OCI-LY3 (cell line): Measurements from ENCODE around the gene SMC3.

ENCODE experiments used
- H2AFZ ChIP-seq: fragments of 200-600, 300-600 bp; shearing (Covaris generic); 2 replicates; pipeline ENCODE4 v1.6.0; 2014; ENCODE audit warnings: antibody characterized with exemption, low read depth, low read length
- H3K27ac ChIP-seq: fragments of 200-600, 300-600 bp; sonication (generic); 2 replicates; pipeline ENCODE4 v1.5.1; 2014; ENCODE audit warnings: mild to moderate bottlenecking, low read length, moderate library complexity, mixed read lengths
- H3K27me3 ChIP-seq: fragments of 200-600, 300-600 bp; sonication (generic); 2 replicates; pipeline ENCODE4 v1.6.1; 2014; ENCODE audit warnings: low read depth, low read length, mixed read lengths
- H3K36me3 ChIP-seq: fragments of 200-600, 300-600 bp; sonication (generic); replicated peaks from 2 replicates; pipeline ENCODE3; 2014; ENCODE audit warnings: low read depth, low read length, mixed read lengths
- H3K4me1 ChIP-seq: fragments of 300-600, 200-600 bp; sonication (generic); 2 replicates; pipeline ENCODE4 v1.6.1; 2014; ENCODE audit warnings: low read length, mixed read lengths
- H3K4me2 ChIP-seq: fragments of 200-600, 300-600 bp; sonication (generic); 2 replicates; pipeline ENCODE4 v1.6.1; 2014; ENCODE audit warnings: low read length, mixed read lengths
- H3K4me3 ChIP-seq: fragments of 300-600, 200-600 bp; sonication (generic); 2 replicates; pipeline ENCODE4 v1.5.1; 2014; ENCODE audit warnings: antibody characterized with exemption, mild to moderate bottlenecking, low read length, moderate library complexity
- H3K79me2 ChIP-seq: fragments of 300-600, 200-600 bp; shearing (Covaris generic); 2 replicates; pipeline ENCODE4 v1.6.1; 2014; ENCODE audit warnings: mild to moderate bottlenecking, low read length, mixed read lengths
- H3K9ac ChIP-seq: fragments of 300-600, 200-600 bp; shearing (Covaris generic); 2 replicates; pipeline ENCODE4 v1.6.0; 2014; ENCODE audit warnings: mild to moderate bottlenecking, low read length, moderate library complexity
- H3K9me3 ChIP-seq: fragments of 200-600, 300-600 bp; shearing (Covaris generic); 2 replicates; pipeline ENCODE4 v1.6.1; 2014; ENCODE audit warnings: low read length, mixed read lengths; ENCODE audit not compliant: insufficient read depth
- H4K20me1 ChIP-seq: fragments of 200-600, 300-600 bp; sonication (generic); 2 replicates; pipeline ENCODE4 v1.6.1; 2016; ENCODE audit warnings: low read length, mixed read lengths; ENCODE audit not compliant: insufficient read depth
- CTCF ChIP-seq: fragments of 200-600, 300-600 bp; sonication (generic); IDR thresholded peaks from 2 replicates; pipeline ENCODE4 v1.5.1; 2014; ENCODE audit warnings: antibody characterized with exemption, low read length, low read depth
- EZH2phosphoT487 ChIP-seq: fragments of 200-600 bp; shearing (Covaris generic); IDR thresholded peaks from 2 replicates; pipeline ENCODE4 v1.6.1; 2018; ENCODE audit warnings: antibody characterized with exemption, mixed run types, low read depth

Gene SMC3

GRCh38 chr10:110548002-110548401, 19.5 kb upstream of the SMC3 start:
- no peak overlapping the region for H2AFZ ChIP-seq
- H3K4me3 ChIP-seq: no peak overlapping the region
- no peak overlapping the region for H3K4me2 ChIP-seq
- H3K27me3 ChIP-seq: peaks cover 33% of the 10 kb centered on the region
- TF ChIP-seq CTCF (no peak), EZH2phosphoT487 (no peak)
- H3K9me3 ChIP-seq: no peaks in the 10 kb centered on the region
- no peaks in the 10 kb centered on the region for H3K36me3 ChIP-seq
- H3K4me1 ChIP-seq: peaks cover 17% of the 10 kb centered on the region
- H3K79me2 ChIP-seq: no peaks in the 10 kb centered on the region
- no peaks in the 10 kb centered on the region for H4K20me1 ChIP-seq
- no peak overlapping the region for H3K9ac ChIP-seq
- no peak overlapping the region for H3K27ac ChIP-seq

GRCh38 chr10:110549211-110549610, 18.3 kb upstream of the SMC3 start:
- Histone ChIP-seq H3K4me1 (peaks cover 13% of the 10 kb centered on the region), H3K9ac (no peak overlapping the region), H3K4me3 (no peak overlapping the region), H3K4me2 (no peak overlapping the region), H3K79me2 (no peaks in the 10 kb centered on the region), H3K9me3 (no peaks in the 10 kb centered on the region), H3K27ac (no peak overlapping the region), H3K27me3 (peaks cover 33% of the 10 kb centered on the region), H3K36me3 (no peaks in the 10 kb centered on the region), H4K20me1 (no peaks in the 10 kb centered on the region), H2AFZ (no peak overlapping the region)
- TF ChIP-seq EZH2phosphoT487 (no peak), CTCF (no peak)

- TF ChIP-seq EZH2phosphoT487: no peak
- Histone ChIP-seq H3K9me3 (no peaks in the 10 kb centered on the region), H3K36me3 (no peaks in the 10 kb centered on the region), H3K4me2 (no peak overlapping the region), H2AFZ (no peak overlapping the region), H3K79me2 (no peaks in the 10 kb centered on the region), H3K27ac (no peak overlapping the region), H3K4me3 (no peak overlapping the region), H3K27me3 (peaks cover 25% of the 10 kb centered on the region), H4K20me1 (no peaks in the 10 kb centered on the region), H3K9ac (no peak overlapping the region), H3K4me1 (no peaks in the 10 kb centered on the region)
Measured at GRCh38 chr10:110553905-110554304, 13.6 kb upstream of the SMC3 start.

GRCh38 chr10:110556296-110556695, 11.2 kb upstream of the SMC3 start:
- TF ChIP-seq EZH2phosphoT487 (no peak), CTCF (no peak)
- H3K27me3 ChIP-seq: peaks cover 11% of the 10 kb centered on the region
- H3K79me2 ChIP-seq: no peaks in the 10 kb centered on the region
- H3K4me2 ChIP-seq: no peak overlapping the region
- no peak overlapping the region for H3K9ac ChIP-seq
- no peak overlapping the region for H3K27ac ChIP-seq
- H3K4me1 ChIP-seq: no peaks in the 10 kb centered on the region
- no peaks in the 10 kb centered on the region for H4K20me1 ChIP-seq
- no peak overlapping the region for H2AFZ ChIP-seq
- no peaks in the 10 kb centered on the region for H3K36me3 ChIP-seq
- H3K4me3 ChIP-seq: no peak overlapping the region
- no peaks in the 10 kb centered on the region for H3K9me3 ChIP-seq
